GM21529 (cell line): ENCODE measurements around the gene DPF3.

ENCODE experiments used
- ATAC-seq: cut with Tn5 transposase; IDR thresholded peaks from one replicate; pipeline ENCODE4 v1.9.1; 2021; ENCODE audit not compliant: unreplicated experiment

The DPF3 gene

GRCh38 chr14:72606879-72607278, 287.0 kb downstream of the DPF3 start:
- no peak for ATAC-seq

GRCh38 chr14:72605921-72606220, 288.0 kb downstream of the DPF3 start:
- ATAC-seq = no peak

- no peak for ATAC-seq
Measured at GRCh38 chr14:72605096-72605920, 288.6 kb downstream of the DPF3 start.

- no peak for ATAC-seq
Measured at GRCh38 chr14:72604133-72604532, 289.8 kb downstream of the DPF3 start.

GRCh38 chr14:72603639-72604038, 290.3 kb downstream of the DPF3 start:
- ATAC-seq = no peak

- no peak for ATAC-seq
Measured at GRCh38 chr14:72600551-72601330, 293.2 kb downstream of the DPF3 start.

GRCh38 chr14:72599579-72600470, 294.1 kb downstream of the DPF3 start:
- no peak for ATAC-seq

GRCh38 chr14:72598306-72598705, 295.6 kb downstream of the DPF3 start:
- no peak for ATAC-seq

- ATAC-seq = no peak
Measured at GRCh38 chr14:72597252-72598233, 296.4 kb downstream of the DPF3 start.

GRCh38 chr14:72595152-72595862, 298.6 kb downstream of the DPF3 start:
- no peak for ATAC-seq

GRCh38 chr14:72594099-72594901, 299.6 kb downstream of the DPF3 start:
- no peak for ATAC-seq

- no peak for ATAC-seq
Measured at GRCh38 chr14:72591391-72591790, 302.5 kb downstream of the DPF3 start.

GRCh38 chr14:72590577-72590976, 303.3 kb downstream of the DPF3 start:
- no peak for ATAC-seq

GRCh38 chr14:72589652-72590051, 304.2 kb downstream of the DPF3 start:
- no peak for ATAC-seq

GRCh38 chr14:72588521-72588920, 305.4 kb downstream of the DPF3 start:
- no peak for ATAC-seq

GRCh38 chr14:72583316-72584272, 310.3 kb downstream of the DPF3 start:
- no peak for ATAC-seq

GRCh38 chr14:72582582-72582981, 311.3 kb downstream of the DPF3 start:
- no peak for ATAC-seq

- ATAC-seq = no peak
Measured at GRCh38 chr14:72578514-72578913, 315.4 kb downstream of the DPF3 start.
